ENCODE results near the gene FBXL3. TPM values are rescaled to one million over a fixed set of nuclear protein-coding genes. Genes with fewer than 3 reads are reported as not detected.

The FBXL3 gene
- total and polyA plus RNA-seq, 2 of the 8 experiments (the other 6 are each of a cell fraction or from before 2014, with no cell fraction given): 4.9 to 14.9 TPM

DNA sequence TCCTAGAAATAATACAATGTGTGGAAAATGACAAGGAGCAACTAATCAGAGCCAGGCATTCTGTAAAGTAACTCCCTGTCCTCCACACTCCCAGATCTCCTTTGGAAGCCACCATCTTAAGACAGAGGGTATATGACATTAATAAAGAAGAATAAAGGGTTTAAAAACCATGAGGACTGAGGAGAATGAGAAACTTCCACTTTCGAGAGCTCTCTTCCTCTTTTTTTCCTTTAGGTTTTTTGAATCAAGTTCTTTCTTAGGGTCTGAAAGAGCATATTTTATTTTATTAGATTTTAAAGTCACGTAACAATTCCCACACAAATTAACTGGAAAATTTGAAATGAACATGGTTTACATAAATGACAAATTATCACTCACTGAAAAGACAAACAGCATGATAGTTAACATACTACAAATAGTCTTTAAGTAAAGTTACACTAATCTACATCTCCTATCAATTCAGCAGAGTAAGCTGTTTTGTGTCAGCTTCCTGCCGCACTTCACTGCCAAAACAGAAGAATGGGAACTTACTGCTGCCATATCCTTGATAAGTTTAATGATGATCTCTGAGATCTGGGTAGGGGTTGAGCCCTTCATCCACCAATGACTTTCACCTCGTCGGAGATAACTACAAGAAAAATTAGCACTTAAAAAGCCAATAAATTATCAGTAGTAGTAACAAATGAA is 38.6 kb upstream of the FBXL3 start:
- FAIRE-seq (no peak), DNase-seq (ENCODE audit: low read depth in 1 of 2, low spot score in 2 of 2) (no peak)
- no peak overlapping the region for H3K4me2 ChIP-seq (ENCODE audit: insufficient read depth in 1 of 2, low read depth in 2 of 2, low read length in 2 of 2)
- H2AFZ ChIP-seq (ENCODE audit: low read length): no peak overlapping the region
- no peak overlapping the region for H2AK5ac ChIP-seq (ENCODE audit: low read depth, low read length)
- H3K36me3 ChIP-seq (ENCODE audit: control insufficient read depth in 2 of 4, insufficient read depth in 4 of 4, low read length in 3 of 4): peaks cover 0 to 30% (median 11%) of the 10 kb centered on the region in 4 experiments; a peak in 5 of 8 replicates
- H3K79me1 ChIP-seq (ENCODE audit: low read depth, low read length): no peaks in the 10 kb centered on the region
- no peak overlapping the region for H3K27ac ChIP-seq (ENCODE audit: low read depth, low read length)
- H3K56ac ChIP-seq (replicated peaks; ENCODE audit: insufficient read length, low read depth, low read length): no peak overlapping the region
- no peak overlapping the region for H3K4ac ChIP-seq (replicated peaks; ENCODE audit: insufficient read length, low read depth, low read length)
- TF ChIP-seq BRCA1 (IDR thresholded peaks at IDR 0.05; ENCODE audit: low read depth, low read length) (no peak), RNF2 (IDR thresholded peaks at IDR 0.05; ENCODE audit: borderline replicate concordance, low read depth, low read length, missing control alignments, poor library complexity, severe bottlenecking) (no peak)
- no peaks in the 10 kb centered on the region for H3K27me3 ChIP-seq (replicated peaks in 1 of 4; ENCODE audit: control insufficient read depth in 3 of 4, extremely low read depth in 1 of 4, insufficient read depth in 3 of 4, low read length in 3 of 4)
- H2BK20ac ChIP-seq (ENCODE audit: low read length): no peak overlapping the region
- no peak overlapping the region for H3K4me3 ChIP-seq (ENCODE audit: extremely low read depth in 1 of 4, insufficient read depth in 2 of 4, low read depth in 3 of 4, low read length in 4 of 4)
- H3K9ac ChIP-seq (replicated peaks in 1 of 4; ENCODE audit: extremely low read depth in 1 of 4, low read depth in 3 of 4, low read length in 3 of 4): no peak overlapping the region
- H2BK15ac ChIP-seq (ENCODE audit: low read length): no peak overlapping the region
- H4K20me1 ChIP-seq (replicated peaks in 1 of 2; ENCODE audit: control insufficient read depth in 1 of 2, insufficient read depth in 2 of 2, low read length in 2 of 2): no peaks in the 10 kb centered on the region
- H3K23ac ChIP-seq (ENCODE audit: insufficient read length): no peak overlapping the region
- H3K23me2 ChIP-seq (ENCODE audit: low read depth, low read length): no peaks in the 10 kb centered on the region
- H4K5ac ChIP-seq (ENCODE audit: insufficient read length, low read depth, low read length): no peak overlapping the region
- WGBS, 2 experiments (ENCODE audit: extremely low coverage in 1 of 2, insufficient coverage in 1 of 2, insufficient read length in 1 of 2, insufficient replicate concordance in 2 of 2, low coverage in 1 of 2, low lambda C conversion rate in 2 of 2, missing lambda C conversion rate in 1 of 2): 93% methylated on average over 5 of the region's 5 CpGs; no CpG with 5 or more reads in 1 of the 2 experiments
- H2BK120ac ChIP-seq (replicated peaks; ENCODE audit: low read depth, low read length): no peak overlapping the region
- ChIA-PET CTCF (ENCODE audit: partially characterized antibody) (no interaction called here), POLR2A (ENCODE audit: partially characterized antibody) (no interaction called here)
- H2BK12ac ChIP-seq (ENCODE audit: low read depth, low read length): no peak overlapping the region
- H2BK5ac ChIP-seq (ENCODE audit: low read depth, low read length): no peak overlapping the region
- H4K91ac ChIP-seq (replicated peaks; ENCODE audit: insufficient read length, low read length): no peak overlapping the region
- no peak overlapping the region for H3K18ac ChIP-seq (ENCODE audit: extremely low read depth, low read length)
- no peaks in the 10 kb centered on the region; a peak in 1 of 4 replicates for H3K9me3 ChIP-seq (ENCODE audit: insufficient read depth in 2 of 2, low read depth in 1 of 2, low read length in 1 of 2)
- no peaks in the 10 kb centered on the region for H3K79me2 ChIP-seq (ENCODE audit: control insufficient read depth in 1 of 2, insufficient read depth in 2 of 2, low read length in 2 of 2)
- no peaks in the 10 kb centered on the region for H3K4me1 ChIP-seq (replicated peaks in 1 of 4; ENCODE audit: control insufficient read depth in 3 of 4, insufficient read depth in 4 of 4, low read length in 3 of 4)
- no peak overlapping the region for H3K14ac ChIP-seq (ENCODE audit: insufficient read length)
- no peak overlapping the region for H4K8ac ChIP-seq (ENCODE audit: extremely low read depth, insufficient read depth, low read length)
